Amniotic stem cell (primary cell): ENCODE measurements around the gene FBH1.
"Not testable (repeated sequence)": the region's sequence is repeated elsewhere in the genome, so short reads cannot be mapped to it uniquely, and the experiment has no call there.

Experiments
- DNase-seq: peaks from one replicate; lab custom pipeline; 2025; lab: John Stamatoyannopoulos, UW

Gene FBH1

DNA sequence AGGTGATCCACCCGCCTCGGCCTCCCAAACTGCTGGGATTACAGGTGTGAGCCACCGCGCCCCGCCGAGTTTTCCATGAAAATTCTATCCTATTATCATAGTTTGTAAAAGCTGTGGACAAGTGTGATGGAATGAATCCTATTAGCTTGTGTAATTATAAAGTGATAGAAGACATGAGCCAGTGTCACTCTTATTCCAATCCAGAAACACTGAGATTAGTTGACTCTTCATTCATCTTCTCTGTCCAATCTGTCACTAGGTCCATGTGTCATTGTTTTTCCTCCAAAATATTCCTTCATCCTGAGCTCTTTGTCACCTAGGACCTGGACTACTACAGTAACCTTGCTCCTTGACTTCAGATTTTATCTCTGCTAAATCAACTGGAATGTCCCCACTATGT is 13.5 kb downstream of the FBH1 start:
- no peak for DNase-seq

DNA sequence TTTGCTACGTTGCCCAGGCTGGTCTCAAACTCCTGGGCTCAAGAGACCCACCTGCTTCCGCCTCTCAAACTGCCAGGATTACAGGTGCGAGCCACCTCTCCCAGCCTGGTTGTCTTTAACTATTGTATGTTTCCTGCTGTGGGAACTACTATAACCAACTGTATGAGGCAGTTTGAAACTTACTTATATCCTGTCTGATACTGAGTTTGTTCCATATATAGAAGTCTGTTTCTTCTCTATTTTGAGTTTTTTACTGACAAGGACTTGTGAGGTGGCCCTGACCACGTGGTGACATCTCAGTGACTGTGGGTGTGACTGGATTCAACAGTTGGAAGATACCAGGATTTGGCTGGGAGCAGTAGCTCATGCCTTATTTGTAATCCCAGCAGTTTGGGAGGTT is 14.2 kb downstream of the FBH1 start:
- no peak for DNase-seq

DNA sequence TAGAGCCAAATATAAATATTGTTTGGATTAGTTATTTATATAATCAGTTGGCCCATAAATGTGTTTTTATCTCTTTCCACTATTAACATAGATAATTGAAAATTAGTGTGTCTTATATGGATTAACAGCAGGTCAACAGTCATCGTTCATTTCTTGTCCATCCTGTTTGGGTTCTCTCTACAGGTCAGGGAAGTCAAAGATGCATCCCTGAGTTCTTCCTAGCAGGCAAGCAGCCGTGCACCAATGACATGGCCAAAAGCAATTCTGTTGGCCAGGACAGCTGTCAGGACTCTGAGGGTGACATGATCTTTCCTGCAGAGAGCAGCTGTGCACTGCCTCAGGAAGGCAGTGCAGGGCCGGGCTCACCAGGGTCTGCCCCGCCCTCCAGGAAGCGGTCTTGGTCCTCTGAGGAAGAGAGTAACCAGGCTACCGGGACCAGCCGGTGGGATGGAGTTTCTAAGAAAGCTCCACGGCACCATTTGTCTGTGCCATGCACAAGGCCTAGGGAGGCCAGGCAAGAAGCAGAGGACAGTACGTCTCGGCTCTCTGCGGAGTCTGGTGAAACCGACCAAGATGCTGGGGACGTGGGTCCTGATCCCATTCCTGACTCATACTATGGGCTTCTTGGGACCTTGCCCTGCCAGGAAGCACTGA is 15.9 kb downstream of the FBH1 start:
- DNase-seq: no peak

DNA sequence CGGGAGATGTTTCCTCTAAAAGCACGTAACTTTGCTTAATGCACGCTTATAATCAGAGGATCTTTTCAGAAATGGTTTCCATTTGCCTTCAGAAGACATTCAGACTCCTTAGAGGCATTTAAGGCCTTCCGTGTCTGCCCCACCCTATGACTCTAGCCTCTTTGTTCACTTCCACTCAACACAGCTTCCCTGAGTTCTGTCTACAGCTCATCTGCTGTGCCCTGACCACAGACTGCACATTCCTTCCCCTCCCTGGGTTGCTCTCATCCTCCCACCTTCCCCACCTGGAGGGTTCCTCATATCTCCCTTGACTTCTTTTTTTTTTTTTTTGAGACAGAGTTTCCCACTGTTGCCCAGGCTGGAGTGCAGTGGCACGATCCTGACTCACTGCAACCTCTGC is 16.6 kb downstream of the FBH1 start:
- no peak for DNase-seq

DNA sequence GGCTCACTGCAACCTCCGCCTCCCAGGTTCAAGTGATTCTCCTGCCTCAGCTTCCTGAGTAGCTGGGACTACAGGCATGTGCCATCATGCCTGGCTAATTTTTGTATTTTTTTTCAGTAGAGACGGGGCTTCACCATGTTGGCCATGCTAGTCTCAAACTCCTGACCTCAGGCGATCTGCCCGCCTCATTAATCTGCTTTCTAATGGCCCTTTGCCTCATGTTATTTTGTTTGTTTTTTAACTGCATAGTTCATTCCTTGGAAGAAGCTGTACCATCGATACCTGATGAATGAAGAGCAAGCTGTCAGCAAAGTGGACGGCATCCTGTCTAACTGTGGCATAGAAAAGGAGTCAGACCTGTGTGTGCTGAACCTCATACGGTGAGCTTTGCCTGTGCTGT is 18.6 kb downstream of the FBH1 start:
- DNase-seq: not testable (repeated sequence)

DNA sequence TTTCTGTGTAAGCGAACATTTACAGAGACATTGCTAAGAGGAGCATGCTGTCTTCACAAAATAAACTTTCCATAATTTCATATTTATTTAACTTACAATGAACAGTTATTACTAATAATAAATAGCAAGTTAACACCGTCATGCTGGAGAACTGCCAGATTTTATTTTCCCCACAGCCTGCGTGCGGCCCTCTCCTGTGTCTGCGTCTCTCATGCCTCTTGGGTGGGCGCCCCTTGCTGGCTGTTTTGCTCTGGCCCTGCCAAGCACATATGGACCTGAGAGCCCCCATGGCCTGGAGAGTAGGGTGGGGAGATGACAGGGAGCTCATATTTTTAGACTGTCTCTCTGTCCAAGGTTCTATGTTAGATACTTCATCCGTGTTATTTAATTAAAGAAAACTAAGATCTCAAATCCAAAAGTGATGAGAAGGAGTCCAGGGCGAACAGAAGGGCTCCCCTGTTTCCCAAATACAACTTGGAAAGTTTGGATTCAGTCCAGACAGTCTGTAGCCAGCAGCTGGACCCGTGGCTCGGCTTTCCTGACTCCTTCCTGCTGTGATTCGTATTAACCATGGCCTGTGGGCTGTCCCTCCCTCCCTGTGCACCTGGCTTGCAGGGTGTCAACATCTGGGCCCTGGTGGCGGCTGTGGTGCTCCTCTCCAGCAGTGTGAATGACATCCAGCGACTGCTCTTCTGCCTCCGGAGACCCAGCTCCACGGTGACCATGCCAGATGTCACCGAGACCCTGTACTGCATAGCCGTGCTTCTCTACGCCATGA is 20.5 kb downstream of the FBH1 start:
- no peak for DNase-seq

DNA sequence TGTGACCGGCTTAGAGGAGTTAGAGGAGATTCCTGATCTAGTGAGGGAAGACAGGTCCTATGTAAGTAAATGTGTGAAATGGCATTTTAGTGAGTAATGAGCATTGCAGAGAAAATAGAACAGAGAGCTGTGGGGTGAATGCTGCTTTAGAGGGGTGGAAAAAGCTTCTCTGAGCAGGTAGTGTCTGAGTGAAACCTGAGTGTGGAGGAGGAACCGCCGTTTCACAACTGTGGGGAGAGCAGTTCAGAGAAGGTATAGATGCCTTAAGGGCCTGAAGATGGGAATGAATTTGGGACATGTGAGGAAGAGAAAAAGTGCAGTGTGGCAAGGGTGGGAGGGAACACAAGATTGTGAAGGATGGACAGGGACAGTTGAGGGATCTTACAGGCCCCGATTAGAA is 21.6 kb downstream of the FBH1 start:
- DNase-seq: no peak

DNA sequence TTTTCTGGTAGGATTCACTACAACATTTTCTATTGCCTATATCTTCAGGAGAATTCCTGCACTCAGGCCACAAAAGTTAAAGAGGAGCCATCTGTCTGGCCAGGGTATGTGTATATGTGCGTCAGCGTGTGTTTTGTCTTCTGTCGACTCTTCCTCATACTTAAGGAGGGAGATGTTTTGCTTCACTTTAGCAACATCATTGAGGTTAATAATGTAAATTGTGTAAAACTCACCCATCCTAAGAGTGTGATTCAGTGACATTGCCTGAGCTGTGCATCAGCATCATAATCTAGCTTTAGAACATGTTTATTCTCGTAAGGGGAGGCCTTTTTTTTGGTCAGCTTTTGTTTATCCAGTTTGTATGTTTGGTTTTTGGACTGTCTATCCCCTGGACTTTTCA is 23.7 kb downstream of the FBH1 start:
- no peak for DNase-seq

DNA sequence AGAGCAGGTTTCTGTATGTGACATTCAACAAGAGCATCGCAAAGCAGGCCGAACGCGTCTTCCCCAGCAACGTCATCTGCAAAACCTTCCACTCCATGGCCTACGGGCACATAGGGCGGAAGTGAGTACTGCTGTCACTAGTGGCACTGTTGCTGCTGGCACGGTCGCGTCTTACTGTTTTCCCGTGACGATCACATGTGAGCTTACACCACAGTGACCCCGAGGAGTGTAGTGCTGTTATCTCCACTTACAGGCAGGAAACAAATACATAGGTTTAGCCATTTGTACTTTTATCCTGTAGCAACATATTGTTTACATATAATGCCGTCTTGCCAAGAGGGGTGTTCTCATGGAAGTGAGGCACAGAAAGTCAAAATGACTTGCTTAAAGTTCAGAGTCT is 25.4 kb downstream of the FBH1 start:
- no peak for DNase-seq

DNA sequence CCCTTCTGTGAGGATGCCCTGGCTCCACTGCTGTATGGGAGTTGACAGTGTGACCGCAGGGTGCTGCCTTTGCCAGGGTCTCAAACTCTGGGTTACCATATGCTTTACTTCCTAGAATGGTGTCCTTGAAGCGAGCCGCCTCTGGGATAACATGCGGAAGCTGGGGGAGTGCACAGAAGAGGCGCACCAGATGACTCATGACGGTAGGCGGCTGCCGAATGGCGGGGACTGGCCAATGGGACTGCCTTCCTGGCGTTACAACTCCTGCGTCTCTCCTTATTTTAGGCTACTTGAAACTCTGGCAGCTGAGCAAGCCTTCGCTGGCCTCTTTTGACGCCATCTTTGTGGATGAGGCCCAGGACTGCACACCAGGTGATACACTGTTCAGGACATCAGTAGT is 27.3 kb downstream of the FBH1 start:
- DNase-seq: no peak

DNA sequence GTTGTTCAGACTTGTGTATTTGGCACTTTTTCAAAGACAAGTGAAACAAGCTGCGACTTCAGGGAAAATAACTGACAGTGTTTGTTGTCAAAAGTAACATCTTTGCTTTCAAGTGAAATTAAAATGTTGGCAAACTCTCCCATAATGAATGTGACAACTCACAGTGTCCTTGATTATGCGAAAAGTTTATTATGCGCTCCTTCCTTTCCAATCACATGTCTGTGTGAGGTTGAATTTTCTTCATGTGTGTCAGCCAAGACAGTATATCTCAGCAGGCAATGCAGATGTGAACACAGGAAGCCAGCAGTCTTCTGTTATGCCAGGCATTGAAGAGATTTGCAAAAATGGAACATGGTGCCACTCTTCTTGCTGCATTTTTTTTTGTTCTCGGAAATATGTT is 28.7 kb downstream of the FBH1 start:
- DNase-seq: no peak

DNA sequence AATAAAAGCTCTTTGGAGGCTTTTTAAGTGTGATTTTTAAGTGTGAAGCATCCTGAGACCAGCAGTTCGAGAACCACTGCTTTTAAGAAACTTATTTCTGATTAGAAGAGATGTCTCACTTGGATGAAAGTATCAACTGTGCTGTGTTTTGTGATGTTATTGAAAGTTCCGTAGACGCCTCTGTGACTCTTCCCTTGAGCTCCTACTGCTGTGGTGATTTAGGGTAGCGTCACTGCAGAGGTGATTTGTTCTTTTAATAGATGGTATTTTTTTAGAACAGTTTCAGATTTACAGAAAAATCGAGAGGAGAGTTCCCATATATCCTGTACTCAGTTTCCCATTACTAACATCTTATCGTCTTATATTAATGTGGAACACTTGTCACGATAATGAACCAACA is 29.5 kb downstream of the FBH1 start:
- no peak for DNase-seq

DNA sequence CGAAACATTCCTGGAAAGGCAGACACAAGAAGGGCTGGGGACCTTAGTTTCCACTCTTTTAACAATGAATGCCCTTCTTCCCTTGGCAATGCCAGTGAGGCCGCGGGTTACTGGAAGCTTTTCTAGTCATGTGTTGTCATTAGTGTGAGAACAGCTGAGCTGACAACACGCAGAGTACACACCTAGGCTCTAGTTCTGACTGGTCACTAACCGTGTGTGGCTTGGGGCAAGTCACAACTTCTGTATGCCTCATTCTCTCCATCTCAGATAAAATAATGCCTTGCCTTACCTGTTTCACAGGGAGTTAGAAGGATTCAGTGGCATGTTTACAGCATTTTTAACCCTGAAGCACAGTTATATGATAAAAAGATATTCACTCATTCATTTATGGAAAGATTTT is 31.7 kb downstream of the FBH1 start:
- no peak for DNase-seq

DNA sequence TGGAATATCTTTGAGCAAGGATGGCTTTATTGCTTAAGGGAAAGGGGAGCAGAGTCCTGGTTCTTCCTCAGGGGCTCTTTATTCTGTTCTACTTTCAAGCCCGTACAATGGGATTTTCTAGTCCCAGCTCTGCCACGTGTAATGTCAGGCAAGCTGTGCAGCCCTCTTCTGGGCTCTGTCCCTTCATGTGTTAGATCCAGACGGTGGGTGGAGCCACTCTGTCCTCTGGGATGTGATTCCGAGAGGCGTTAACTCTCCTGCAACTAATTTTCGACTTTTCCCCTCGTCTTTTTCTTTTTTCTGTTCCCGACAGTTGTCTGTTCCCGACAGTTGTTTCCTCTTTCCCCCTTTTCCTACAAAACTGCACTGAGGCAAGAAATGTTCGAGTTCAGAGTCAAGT is 34.8 kb downstream of the FBH1 start:
- DNase-seq: no peak

DNA sequence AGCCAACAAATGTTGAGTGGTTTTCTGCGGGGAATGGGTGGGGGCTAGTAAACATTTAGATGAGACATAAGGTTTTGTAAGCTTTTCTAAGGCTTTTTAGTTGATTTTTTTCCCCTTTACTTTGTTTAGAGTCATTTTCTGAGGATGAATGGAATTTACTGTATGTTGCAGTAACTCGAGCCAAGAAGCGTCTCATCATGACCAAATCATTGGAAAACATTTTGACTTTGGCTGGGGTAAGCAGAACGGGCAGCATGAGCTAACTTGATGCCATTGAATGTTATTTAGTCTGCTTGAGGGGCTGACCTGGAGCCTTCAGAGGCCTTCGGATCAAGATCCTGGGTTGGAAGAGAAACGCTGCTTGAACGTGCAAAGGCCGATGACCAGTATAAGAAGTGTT is 37.3 kb downstream of the FBH1 start:
- DNase-seq: peak; percentile 67

DNA sequence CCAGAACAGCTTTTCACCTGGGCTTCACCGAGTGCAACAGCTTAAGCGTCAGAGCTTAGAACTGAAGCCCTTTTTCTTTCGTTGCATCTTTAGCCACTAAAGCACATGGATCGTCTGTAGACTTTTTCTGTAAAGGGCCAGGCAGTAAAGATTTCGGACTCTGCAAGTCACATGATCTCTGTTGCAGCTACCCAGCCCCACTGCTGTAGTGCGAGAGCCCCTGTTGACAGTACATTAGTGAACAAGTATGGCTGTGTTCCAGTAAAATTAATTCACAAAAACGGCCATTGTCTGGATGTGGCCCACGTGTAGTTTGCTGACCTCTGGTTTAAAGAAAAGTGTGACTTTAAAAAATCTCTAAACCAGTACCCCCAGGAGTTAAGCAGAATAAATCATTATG is 39.4 kb downstream of the FBH1 start:
- DNase-seq: no peak

DNA sequence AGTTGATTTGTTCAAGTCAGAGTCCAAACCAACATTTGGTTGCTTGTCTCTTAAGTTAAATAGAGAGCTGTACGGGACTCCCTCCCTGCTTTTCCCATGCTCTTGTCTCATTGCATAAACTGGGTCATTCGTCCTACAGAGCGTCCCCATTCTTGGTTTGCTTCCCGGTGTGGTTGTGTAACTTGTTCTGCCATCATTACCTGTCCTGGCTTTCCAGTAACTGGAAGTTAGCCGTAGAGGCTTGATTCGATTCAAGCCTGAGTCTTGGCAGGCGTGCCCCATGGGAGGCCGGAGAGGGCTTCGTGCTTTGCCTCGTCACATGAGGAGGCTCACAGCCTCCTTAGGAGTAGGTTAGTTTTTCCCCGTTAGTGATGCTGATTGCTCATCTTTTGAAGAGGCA is 40.2 kb downstream of the FBH1 start:
- no peak for DNase-seq

DNA sequence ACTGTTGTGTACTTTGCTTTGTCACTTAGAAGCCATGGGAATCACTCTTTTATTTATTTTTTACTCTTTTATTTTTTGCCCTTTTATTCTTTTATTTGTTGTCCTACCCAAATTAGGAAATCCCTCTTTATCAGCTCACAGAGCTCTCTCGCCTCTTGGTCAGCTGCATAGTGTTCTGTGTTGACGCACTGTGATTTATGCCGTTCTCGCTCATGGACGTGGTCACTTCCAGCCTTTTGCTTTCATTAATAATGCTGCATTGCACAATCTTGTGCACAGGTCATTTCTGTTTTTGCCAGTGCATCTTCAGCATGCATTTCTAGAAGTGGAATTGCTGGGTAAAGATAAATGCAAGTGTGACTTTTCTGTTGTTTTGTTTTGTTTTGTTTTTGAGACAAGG is 42.3 kb downstream of the FBH1 start:
- DNase-seq: no peak

DNA sequence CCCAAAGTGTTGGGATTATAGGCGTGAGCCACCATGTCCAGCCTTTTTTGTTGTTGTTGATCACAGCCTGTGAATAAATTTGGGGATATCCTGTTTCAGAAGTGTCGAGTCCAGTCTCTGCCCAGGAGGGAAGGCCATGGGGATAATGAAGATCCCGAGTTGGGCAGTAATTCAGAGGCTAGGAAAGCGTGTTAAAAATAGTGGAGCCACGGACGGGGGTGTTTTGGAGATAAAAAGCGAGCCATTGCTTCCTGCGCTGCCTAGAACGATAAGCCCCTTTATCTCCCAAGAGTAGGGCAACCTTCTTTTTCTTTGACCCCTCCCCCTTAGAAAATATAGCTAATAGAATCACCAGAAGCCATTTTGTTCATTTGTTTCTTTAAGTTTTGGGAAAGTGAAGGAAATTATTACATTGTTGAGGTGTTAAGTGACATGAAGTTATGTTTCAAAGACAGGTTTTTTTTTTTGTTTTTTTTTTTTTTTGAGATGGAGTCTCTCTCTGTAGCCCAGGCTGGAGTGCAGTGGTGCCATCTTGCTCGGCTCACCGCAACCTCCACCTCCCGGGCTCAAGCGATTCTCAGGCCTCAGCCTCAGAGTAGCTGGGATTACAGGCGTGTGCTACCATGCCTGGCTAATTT is 44.0 kb downstream of the FBH1 start:
- DNase-seq: no peak

DNA sequence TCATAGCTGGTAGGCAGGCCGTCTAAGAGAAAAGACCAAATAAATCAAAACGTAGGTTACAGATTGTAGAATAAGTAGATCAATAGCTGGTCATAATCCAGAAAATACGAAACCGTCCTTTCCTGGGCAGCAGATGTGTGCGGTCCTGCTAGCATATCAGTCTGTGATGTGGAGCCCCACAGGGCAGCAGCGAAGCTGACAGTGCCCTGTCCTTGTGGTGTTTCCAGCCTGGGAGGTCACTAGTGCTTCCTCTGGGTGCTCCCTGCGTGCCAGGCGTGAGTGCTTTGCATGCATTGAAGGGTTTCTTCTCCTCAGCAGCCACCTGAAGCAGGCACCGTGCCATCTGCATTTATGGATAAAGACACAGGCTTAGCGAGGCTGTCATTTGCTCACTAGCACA is 45.6 kb downstream of the FBH1 start:
- no peak for DNase-seq

DNA sequence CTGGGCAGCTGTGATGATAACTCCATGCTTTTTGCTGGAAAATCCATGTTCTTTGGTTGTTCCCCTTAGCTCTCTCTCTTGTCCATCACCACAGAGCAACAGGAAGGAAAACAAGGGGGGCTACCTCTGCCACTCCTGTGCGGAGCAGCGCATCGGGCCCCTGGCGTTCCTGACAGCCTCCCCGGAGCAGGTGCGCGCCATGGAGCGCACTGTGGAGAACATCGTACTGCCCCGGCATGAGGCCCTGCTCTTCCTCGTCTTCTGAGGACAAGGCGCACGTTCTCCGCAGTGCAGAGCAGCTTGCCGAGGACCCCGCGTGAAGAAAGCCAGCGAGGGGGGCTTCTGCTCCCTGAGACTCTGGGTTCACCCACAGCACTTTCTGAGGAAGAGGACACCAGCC is 47.0 kb downstream of the FBH1 start:
- DNase-seq: no peak

DNA sequence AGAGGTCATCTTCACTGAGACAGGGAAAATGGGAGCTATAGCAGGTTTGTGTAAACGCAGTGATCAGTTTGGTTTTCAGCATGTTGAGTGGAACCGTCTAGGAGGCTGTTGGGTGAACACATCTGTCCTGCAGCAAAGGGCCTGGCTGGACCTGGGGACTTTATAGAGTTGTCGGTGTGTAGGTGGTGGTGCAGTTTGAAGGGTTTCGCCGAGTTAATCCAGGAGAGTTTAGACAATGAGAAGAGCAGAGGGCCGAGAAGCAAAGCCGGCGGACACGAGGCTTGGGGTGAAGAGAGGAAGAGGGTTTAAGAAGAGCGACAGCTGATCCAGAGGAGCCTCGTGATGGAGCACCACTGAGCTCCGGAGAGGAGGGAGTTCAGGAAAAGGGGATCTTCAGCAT is 48.2 kb downstream of the FBH1 start:
- no peak for DNase-seq

DNA sequence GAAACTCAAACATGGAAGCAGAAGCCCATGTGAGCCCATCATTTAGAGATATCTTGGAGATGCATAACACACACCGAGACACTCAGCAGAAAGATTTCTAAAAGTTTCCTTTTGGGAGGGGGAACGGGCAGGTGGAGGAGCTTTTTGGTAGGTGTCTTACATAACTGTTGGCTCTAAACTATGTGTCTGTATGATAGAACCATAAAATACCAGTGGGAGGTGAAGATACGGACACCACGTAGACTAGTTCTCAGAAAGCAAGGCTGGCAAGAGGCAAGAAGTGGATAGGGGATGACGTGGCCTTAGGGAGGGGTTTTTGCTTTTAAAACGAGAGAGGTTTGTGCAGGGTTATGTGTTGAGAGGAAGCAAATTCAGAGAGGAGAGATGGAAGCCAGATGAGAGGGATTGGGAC is 50.8 kb downstream of the FBH1 start:
- no peak for DNase-seq

DNA sequence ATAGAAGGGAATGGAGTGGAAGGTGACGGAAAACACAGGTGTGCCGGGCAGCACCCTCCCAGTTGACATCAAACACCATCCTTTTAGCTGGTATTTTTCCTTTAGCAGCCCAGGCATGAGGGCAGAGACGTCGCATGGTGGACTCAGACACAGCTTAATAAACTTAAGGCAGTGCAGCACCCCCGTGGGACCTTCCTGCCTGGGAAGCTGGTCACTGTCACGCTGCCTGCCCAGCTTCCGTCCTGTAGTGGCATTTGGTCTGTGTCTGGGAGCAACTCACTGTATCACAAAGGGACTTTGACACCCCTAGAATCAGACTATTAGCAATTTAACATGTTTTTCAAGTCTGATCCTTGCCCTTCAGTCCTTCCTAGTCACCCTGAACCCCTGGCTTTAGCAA is 51.5 kb downstream of the FBH1 start:
- no peak for DNase-seq
